ENCODE data around the gene CYTH1.
A peak's percentile ranks its signal among the peaks of the same experiment; 100 is the strongest.

DNA sequence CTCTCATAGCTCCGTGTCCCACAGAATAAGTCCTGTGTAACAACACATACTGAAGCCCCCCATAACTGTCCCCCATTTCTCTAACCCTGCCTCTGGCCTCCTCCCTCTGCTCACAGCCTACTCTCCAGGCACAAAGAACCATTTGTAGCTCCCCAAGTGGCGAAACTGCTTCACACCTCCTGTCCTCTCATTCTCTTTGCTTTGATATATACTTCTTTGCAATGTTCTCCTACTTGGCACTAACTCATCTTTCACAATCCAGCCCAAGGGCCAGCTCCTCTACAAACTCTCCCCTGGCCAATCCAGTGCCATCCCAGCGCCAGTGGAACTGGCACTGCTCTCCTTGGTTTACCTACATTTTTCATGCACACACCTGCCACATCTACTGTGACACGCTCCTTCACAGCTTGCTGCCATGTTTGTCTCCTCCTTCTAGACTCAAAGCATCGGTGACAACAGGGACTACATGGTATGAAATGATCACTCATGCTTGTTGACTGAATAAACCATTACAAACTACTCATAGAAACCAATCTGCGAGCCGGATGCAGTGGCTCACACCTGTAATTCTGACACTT, 12.8 kb downstream of the CYTH1 start:
- TF ChIP-seq, protein P1, sequence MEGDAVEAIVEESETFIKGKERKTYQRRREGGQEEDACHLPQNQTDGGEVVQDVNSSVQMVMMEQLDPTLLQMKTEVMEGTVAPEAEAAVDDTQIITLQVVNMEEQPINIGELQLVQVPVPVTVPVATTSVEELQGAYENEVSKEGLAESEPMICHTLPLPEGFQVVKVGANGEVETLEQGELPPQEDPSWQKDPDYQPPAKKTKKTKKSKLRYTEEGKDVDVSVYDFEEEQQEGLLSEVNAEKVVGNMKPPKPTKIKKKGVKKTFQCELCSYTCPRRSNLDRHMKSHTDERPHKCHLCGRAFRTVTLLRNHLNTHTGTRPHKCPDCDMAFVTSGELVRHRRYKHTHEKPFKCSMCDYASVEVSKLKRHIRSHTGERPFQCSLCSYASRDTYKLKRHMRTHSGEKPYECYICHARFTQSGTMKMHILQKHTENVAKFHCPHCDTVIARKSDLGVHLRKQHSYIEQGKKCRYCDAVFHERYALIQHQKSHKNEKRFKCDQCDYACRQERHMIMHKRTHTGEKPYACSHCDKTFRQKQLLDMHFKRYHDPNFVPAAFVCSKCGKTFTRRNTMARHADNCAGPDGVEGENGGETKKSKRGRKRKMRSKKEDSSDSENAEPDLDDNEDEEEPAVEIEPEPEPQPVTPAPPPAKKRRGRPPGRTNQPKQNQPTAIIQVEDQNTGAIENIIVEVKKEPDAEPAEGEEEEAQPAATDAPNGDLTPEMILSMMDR (IDR thresholded peaks at IDR 0.05; ENCODE audit: low read length): peak; percentile 35
- no peak for TF ChIP-seq EZH2 (IDR thresholded peaks at IDR 0.05; ENCODE audit: borderline replicate concordance, low read length)
